WTC11 (cell line): ENCODE results near the gene TMEM175. TPM values are rescaled to one million over a fixed set of nuclear protein-coding genes. Genes with fewer than 3 reads are reported as not detected.

Experiments
- ATAC-seq: fragments of 200-7000 bp; cut with Tn5 transposase; 2 replicates; pipeline ENCODE4 v1.10.0; 2021; ENCODE audit warnings: mild to moderate bottlenecking, moderate library complexity
- CTCF ChIA-PET: fragments of 300-600 bp; sonication (Branson Sonifier 250); formaldehyde crosslinking; loops from one replicate; lab custom pipeline; 2021; ENCODE audit warnings: antibody characterized with exemption; lab: Charles Lee
- POLR2A ChIA-PET: fragments of 350-600 bp; sonication (Branson Sonifier 250); formaldehyde crosslinking; loops from one replicate; lab custom pipeline; 2021; ENCODE audit warnings: antibody characterized with exemption; lab: Charles Lee
- DNase-seq: peaks from one replicate; pipeline ENCODE4 v3.0.0; 2021; ENCODE audit warnings: low spot score
- H3K27ac Mint-ChIP-seq: 2 replicates; pipeline ENCODE4 v1.8.0; 2021; ENCODE audit warnings: mixed read lengths
- H3K27me3 Mint-ChIP-seq: 2 replicates; pipeline ENCODE4 v1.8.0; 2021; ENCODE audit warnings: low read depth, mild to moderate bottlenecking, moderate library complexity, mixed read lengths
- H3K36me3 Mint-ChIP-seq: 2 replicates; pipeline ENCODE4 v1.8.0; 2021; ENCODE audit warnings: mixed read lengths
- H3K4me1 Mint-ChIP-seq: 2 replicates; pipeline ENCODE4 v1.8.0; 2022; ENCODE audit warnings: mixed read lengths
- H3K4me3 Mint-ChIP-seq: 2 replicates; pipeline ENCODE4 v1.8.0; 2021; ENCODE audit warnings: mild to moderate bottlenecking, moderate library complexity, mixed read lengths
- H3K9me3 Mint-ChIP-seq: 2 replicates; pipeline ENCODE4 v1.8.0; 2021; ENCODE audit warnings: mixed read lengths
- AR ChIP-seq: fragments of 250-450 bp; sonication (Bioruptor Pico); IDR thresholded peaks from 2 replicates; pipeline ENCODE4 v1.9.0; 2021; ENCODE audit warnings: mild to moderate bottlenecking
- ATF1 ChIP-seq: sonication (generic); formaldehyde crosslinking; IDR thresholded peaks from 2 replicates; pipeline ENCODE4 v1.8.1; 2023; ENCODE audit warnings: mild to moderate bottlenecking, moderate library complexity, missing genetic modification reagents
- MXD4 ChIP-seq: fragments of 250-450 bp; sonication (Bioruptor Pico); IDR thresholded peaks from 2 replicates; pipeline ENCODE4 v1.8.0; 2021; ENCODE audit warnings: mild to moderate bottlenecking, moderate library complexity, borderline replicate concordance
- NFATC4 ChIP-seq: fragments of 250-450 bp; sonication (Bioruptor Pico); IDR thresholded peaks from 2 replicates; pipeline ENCODE4 v1.9.0; 2021; ENCODE audit warnings: mild to moderate bottlenecking
- NR1H2 ChIP-seq: sonication (generic); formaldehyde crosslinking; IDR thresholded peaks from 2 replicates; pipeline ENCODE4 v1.9.0; 2021; ENCODE audit warnings: mild to moderate bottlenecking, moderate library complexity, missing genetic modification reagents
- ZNF416 ChIP-seq: fragments of 250-450 bp; sonication (Bioruptor Pico); IDR thresholded peaks from 2 replicates; pipeline ENCODE4 v1.9.0; 2021; ENCODE audit warnings: mild to moderate bottlenecking, inconsistent platforms
- total RNA-seq: library from RNA; stranded (reverse); gene quantifications from 3 replicates; pipeline ENCODE4 v1.2.3, GENCODE V29; 2021
- TF ChIP-seq, protein P1 (sequence below): sonication (generic); formaldehyde crosslinking; IDR thresholded peaks from 2 replicates; pipeline ENCODE4 v1.8.0; 2023; ENCODE audit warnings: missing genetic modification reagents
- TF ChIP-seq, protein P2 (sequence below): sonication (generic); formaldehyde crosslinking; IDR thresholded peaks from 2 replicates; pipeline ENCODE4 v1.8.0; 2022; ENCODE audit warnings: mild to moderate bottlenecking, missing genetic modification reagents
- TF ChIP-seq, protein P3 (sequence below): sonication (generic); formaldehyde crosslinking; IDR thresholded peaks from 2 replicates; pipeline ENCODE4 v1.8.0; 2022; ENCODE audit warnings: missing genetic modification reagents
- TF ChIP-seq, protein P4 (sequence below): sonication (generic); formaldehyde crosslinking; IDR thresholded peaks from 2 replicates; pipeline ENCODE4 v1.8.0; 2022; ENCODE audit warnings: mild to moderate bottlenecking, missing genetic modification reagents
- TF ChIP-seq, protein P5 (sequence below): sonication (generic); formaldehyde crosslinking; IDR thresholded peaks from 2 replicates; pipeline ENCODE4 v1.8.1; 2022; ENCODE audit warnings: missing genetic modification reagents, borderline replicate concordance

Gene TMEM175
- total RNA-seq, 1 experiment from 2014 or later, result 9.2 TPM

DNA sequence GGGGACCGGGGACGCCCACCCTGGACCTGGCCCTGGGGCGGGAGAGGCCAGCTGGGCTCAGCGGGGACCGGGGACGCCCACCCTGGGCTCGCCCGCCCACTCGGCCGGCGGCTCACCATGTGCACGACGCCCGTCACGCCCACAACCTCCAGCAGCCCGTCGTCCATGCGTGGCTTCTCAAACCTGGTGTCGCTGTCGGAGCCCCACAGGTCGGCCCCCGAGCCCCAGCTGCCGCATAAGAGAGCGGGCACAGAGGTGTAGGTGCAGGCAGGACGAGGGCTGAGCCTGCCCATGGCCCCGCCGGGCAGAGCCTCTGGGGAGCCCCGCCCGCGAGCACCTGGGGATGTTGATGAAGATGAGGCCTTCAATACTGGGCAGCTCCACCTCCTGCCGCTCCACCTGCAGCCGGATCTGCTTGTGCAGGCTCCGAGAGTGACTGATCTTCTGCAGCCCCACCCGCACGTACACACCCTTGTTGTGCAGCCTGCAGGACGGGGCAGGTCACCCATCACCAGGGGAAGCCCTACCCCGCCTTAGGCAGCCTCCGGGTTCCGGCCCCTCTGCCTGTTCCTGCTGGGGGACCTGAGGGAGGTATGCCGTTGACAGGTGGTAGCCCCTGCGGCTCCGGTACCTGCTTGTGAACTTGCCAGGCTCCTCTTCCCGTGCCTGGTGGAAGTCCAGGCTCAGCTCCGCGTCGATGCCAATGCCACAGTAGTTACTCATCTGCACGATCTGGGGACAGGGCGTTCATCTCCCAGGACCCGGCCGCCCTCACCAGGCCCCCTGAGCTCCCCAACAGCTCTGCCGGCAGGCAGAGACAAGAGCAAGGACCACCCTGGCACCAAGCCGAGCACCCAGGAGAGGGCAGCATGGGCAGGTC, 29.3 kb downstream of the TMEM175 start:
- no peaks in the 10 kb centered on the region for H3K4me1 Mint-ChIP-seq

GRCh38 chr4:962231-963208, 30.3 kb downstream of the TMEM175 start:
- Mint-ChIP-seq H3K36me3 (no peaks in the 10 kb centered on the region), H3K4me3 (no peak overlapping the region), H3K27me3 (peaks cover 2% of the 10 kb centered on the region; the same call in 1 of the 2 replicates), H3K9me3 (no peaks in the 10 kb centered on the region), H3K27ac (no peak overlapping the region), H3K4me1 (no peaks in the 10 kb centered on the region)
- ChIA-PET CTCF (interaction anchor here (0.6 to 1.9 kb wide), 6 partner anchors 24 to 394 kb away, joined by 3 to 9 read pairs (median 4); partner anchors contain the start of genes GAK, IDUA and TMEM175), POLR2A (no interaction called here)
- ATAC-seq (peak; percentile 30; the same call in 1 of the 2 replicates), DNase-seq (peak; percentile 47)
- TF ChIP-seq, protein P1, sequence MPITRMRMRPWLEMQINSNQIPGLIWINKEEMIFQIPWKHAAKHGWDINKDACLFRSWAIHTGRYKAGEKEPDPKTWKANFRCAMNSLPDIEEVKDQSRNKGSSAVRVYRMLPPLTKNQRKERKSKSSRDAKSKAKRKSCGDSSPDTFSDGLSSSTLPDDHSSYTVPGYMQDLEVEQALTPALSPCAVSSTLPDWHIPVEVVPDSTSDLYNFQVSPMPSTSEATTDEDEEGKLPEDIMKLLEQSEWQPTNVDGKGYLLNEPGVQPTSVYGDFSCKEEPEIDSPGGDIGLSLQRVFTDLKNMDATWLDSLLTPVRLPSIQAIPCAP (CRISPR knock-in tag), result no peak
- TF ChIP-seq NFATC4 (CRISPR knock-in tag), result no peak
- TF ChIP-seq ZNF416 (CRISPR knock-in tag), result no peak
- no peak for TF ChIP-seq MXD4
- TF ChIP-seq, protein P2, sequence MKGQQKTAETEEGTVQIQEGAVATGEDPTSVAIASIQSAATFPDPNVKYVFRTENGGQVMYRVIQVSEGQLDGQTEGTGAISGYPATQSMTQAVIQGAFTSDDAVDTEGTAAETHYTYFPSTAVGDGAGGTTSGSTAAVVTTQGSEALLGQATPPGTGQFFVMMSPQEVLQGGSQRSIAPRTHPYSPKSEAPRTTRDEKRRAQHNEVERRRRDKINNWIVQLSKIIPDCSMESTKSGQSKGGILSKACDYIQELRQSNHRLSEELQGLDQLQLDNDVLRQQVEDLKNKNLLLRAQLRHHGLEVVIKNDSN (CRISPR knock-in tag), result no peak
- TF ChIP-seq, protein P3, sequence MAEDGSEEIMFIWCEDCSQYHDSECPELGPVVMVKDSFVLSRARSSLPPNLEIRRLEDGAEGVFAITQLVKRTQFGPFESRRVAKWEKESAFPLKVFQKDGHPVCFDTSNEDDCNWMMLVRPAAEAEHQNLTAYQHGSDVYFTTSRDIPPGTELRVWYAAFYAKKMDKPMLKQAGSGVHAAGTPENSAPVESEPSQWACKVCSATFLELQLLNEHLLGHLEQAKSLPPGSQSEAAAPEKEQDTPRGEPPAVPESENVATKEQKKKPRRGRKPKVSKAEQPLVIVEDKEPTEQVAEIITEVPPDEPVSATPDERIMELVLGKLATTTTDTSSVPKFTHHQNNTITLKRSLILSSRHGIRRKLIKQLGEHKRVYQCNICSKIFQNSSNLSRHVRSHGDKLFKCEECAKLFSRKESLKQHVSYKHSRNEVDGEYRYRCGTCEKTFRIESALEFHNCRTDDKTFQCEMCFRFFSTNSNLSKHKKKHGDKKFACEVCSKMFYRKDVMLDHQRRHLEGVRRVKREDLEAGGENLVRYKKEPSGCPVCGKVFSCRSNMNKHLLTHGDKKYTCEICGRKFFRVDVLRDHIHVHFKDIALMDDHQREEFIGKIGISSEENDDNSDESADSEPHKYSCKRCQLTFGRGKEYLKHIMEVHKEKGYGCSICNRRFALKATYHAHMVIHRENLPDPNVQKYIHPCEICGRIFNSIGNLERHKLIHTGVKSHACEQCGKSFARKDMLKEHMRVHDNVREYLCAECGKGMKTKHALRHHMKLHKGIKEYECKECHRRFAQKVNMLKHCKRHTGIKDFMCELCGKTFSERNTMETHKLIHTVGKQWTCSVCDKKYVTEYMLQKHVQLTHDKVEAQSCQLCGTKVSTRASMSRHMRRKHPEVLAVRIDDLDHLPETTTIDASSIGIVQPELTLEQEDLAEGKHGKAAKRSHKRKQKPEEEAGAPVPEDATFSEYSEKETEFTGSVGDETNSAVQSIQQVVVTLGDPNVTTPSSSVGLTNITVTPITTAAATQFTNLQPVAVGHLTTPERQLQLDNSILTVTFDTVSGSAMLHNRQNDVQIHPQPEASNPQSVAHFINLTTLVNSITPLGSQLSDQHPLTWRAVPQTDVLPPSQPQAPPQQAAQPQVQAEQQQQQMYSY (CRISPR knock-in tag), result no peak
- no peak for TF ChIP-seq NR1H2 (CRISPR knock-in tag)
- TF ChIP-seq AR (CRISPR knock-in tag), result no peak
- no peak for TF ChIP-seq ATF1
- TF ChIP-seq, protein P4, sequence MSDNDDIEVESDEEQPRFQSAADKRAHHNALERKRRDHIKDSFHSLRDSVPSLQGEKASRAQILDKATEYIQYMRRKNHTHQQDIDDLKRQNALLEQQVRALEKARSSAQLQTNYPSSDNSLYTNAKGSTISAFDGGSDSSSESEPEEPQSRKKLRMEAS (CRISPR knock-in tag), result no peak

More for the DNA sequence above, 29.3 kb downstream of the TMEM175 start:
- ChIA-PET CTCF (interaction anchor here (1.5 to 1.9 kb wide), 2 partner anchors 25 to 35 kb away, joined by 3 to 9 read pairs; partner anchors contain the start of gene IDUA), POLR2A (no interaction called here)
- H3K4me3 Mint-ChIP-seq, result no peak overlapping the region
- TF ChIP-seq, protein P5, sequence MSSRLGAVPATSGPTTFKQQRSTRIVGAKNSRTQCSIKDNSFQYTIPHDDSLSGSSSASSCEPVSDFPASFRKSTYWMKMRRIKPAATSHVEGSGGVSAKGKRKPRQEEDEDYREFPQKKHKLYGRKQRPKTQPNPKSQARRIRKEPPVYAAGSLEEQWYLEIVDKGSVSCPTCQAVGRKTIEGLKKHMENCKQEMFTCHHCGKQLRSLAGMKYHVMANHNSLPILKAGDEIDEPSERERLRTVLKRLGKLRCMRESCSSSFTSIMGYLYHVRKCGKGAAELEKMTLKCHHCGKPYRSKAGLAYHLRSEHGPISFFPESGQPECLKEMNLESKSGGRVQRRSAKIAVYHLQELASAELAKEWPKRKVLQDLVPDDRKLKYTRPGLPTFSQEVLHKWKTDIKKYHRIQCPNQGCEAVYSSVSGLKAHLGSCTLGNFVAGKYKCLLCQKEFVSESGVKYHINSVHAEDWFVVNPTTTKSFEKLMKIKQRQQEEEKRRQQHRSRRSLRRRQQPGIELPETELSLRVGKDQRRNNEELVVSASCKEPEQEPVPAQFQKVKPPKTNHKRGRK (CRISPR knock-in tag), result no peak
- H3K9me3 Mint-ChIP-seq, result no peaks in the 10 kb centered on the region
- no peak for ATAC-seq
- no peak overlapping the region for H3K27ac Mint-ChIP-seq
- peak; percentile 10 for DNase-seq
- H3K27me3 Mint-ChIP-seq, result no peaks in the 10 kb centered on the region
- H3K36me3 Mint-ChIP-seq, result no peaks in the 10 kb centered on the region
